GM12865 (cell line): ENCODE results near the gene OR2L3.

ENCODE experiments used
- DNase-seq: peaks from one replicate; pipeline ENCODE4 v3.0.0; 2010; ENCODE audit warnings: low read depth
- H3K4me3 ChIP-seq: 2 replicates; pipeline ENCODE4 v1.5.1; 2011; ENCODE audit warnings: mild to moderate bottlenecking, low read depth, low read length, control low read depth
- TF ChIP-seq, protein P1 (sequence below): IDR thresholded peaks from 2 replicates; pipeline ENCODE4 v1.5.1; 2011; ENCODE audit warnings: low read length, control low read depth, low read depth, inconsistent platforms; ENCODE audit not compliant: insufficient read depth; ENCODE audit errors: missing control alignments

The OR2L3 gene

DNA sequence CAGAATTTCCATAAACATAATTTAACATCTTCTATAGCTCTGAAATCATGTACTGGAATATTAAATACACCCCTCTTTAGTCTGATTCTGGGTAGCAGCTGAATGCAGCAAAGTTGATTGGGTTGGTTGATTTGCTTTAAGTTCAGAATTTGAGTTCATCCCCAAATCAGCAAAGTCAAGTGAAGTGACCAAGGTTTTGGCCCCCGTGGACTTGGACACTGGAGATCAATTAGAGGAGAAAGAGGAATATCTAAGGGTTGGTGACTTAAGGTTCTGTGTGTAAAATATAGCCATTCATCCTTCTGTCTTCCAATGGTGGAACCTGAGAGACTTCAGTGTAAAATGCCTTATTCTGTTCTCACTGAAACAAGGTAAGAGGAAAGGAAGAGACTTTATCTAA is 48.2 kb downstream of the OR2L3 start, which contains the start of gene OR2L13:
TSS of gene OR2L13 (plus strand) at position 301 of the 400 bp plus-strand sequence. CDS start 4,192 bp downstream, outside the sequence.
- H3K4me3 ChIP-seq, result no peak within 1 kb of the TSS
- DNase-seq, result no peak
- TF ChIP-seq, protein P1, sequence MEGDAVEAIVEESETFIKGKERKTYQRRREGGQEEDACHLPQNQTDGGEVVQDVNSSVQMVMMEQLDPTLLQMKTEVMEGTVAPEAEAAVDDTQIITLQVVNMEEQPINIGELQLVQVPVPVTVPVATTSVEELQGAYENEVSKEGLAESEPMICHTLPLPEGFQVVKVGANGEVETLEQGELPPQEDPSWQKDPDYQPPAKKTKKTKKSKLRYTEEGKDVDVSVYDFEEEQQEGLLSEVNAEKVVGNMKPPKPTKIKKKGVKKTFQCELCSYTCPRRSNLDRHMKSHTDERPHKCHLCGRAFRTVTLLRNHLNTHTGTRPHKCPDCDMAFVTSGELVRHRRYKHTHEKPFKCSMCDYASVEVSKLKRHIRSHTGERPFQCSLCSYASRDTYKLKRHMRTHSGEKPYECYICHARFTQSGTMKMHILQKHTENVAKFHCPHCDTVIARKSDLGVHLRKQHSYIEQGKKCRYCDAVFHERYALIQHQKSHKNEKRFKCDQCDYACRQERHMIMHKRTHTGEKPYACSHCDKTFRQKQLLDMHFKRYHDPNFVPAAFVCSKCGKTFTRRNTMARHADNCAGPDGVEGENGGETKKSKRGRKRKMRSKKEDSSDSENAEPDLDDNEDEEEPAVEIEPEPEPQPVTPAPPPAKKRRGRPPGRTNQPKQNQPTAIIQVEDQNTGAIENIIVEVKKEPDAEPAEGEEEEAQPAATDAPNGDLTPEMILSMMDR, result no peak

DNA sequence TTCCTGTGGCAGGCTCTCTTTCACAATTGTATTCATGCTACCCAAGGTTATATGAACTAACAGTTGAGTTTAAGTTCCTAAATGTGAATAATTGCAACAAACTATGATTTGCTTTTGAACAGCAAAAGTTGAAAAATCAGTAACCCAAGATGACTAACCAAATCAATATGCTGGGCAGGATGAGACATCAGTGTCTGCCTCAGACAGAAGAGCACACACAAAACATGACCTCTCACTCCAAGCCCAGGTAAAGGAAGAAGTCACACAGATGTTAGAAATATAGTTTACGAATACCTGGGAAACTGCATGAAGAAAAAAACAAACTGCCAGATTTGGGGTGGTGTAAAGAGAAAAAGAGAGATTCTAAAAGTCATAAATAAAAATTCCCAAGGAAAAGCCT is 51.9 kb downstream of the OR2L3 start:
- H3K4me3 ChIP-seq, result no peak overlapping the region
- TF ChIP-seq, protein P1, result no peak
- DNase-seq, result no peak

DNA sequence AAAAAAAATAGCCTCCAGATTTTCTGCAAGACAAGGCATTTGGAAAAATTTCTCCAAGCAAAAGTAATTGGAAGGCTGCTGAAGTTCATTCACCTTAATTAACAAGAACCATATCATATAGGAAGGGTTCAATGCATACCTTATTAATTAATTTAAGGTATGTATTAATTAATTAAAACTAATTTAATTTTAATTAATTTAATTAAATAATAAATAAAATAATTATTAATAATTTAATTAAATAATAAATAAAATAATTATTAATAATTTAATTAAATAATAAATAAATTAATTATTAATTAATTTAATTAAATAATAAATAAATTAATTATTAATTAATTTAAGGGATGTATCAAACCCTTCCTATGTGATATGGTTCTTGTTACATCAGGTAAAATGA is 56.2 kb downstream of the OR2L3 start:
- TF ChIP-seq, protein P1, result no peak
- no peak overlapping the region for H3K4me3 ChIP-seq
- DNase-seq, result no peak

DNA sequence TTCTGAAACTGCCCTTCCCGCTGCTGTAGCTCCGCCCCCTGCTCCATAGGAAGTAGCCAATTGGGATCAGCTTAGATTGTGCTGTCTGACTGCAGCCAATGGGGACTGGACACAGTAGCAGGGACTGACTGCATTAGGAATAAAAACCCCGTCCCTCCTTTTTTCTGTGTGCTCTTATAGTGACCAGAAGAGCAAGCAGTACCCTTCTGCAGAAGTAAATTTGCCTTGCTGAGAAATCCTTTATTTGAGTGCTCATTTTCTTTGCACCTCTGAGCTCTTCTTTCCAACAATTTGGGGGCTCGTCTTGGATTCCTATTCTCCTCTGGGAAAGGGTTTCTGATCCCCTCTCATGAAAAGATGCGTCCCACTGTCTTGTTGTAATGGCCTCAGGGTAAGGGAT is 64.5 kb downstream of the OR2L3 start:
- TF ChIP-seq, protein P1, result no peak
- DNase-seq, result no peak
- H3K4me3 ChIP-seq, result no peak overlapping the region
